GM12878 (cell line): ENCODE measurements around the gene VSIG10L2. TPM values are rescaled to one million over a fixed set of nuclear protein-coding genes. Genes with fewer than 3 reads are reported as not detected.

Experiments
- ATAC-seq: fragments of 200-7000 bp; cut with Tn5 transposase; 3 replicates; pipeline ENCODE4 v1.9.1; 2020; ENCODE audit warnings: mild to moderate bottlenecking, moderate library complexity
- BruUV-seq: library from RNA; stranded (reverse); fragments of 400-500 nt; replicated peaks from 2 replicates; lab custom pipeline; 2021; lab: Mats Ljungman, UMichigan
- CTCF ChIA-PET: fragments of 300-600 bp; sonication (Branson Sonifier 250); formaldehyde crosslinking; extraction: SDS; loops from one replicate; lab custom pipeline; 2021; ENCODE audit warnings: inconsistent platforms; lab: Yijun Ruan, JAX
- POLR2A ChIA-PET: fragments of 350-600 bp; formaldehyde crosslinking; extraction: SDS; loops from one replicate; lab custom pipeline; 2021; ENCODE audit warnings: inconsistent platforms; lab: Charles Lee
- RAD21 ChIA-PET: fragments of 300-600 bp; sonication (Branson Sonifier 250); formaldehyde crosslinking; loops from one replicate; lab custom pipeline; 2023; ENCODE audit warnings: antibody characterized with exemption; ENCODE audit not compliant: unreplicated experiment; lab: Charles Lee
- SMC1A ChIA-PET: fragments of 300-600 bp; sonication (Branson Sonifier 250); formaldehyde crosslinking; loops from one replicate; lab custom pipeline; 2023; ENCODE audit not compliant: unreplicated experiment, uncharacterized antibody; lab: Charles Lee
- DNase-seq: peaks from one replicate; pipeline ENCODE4 v3.0.0-alpha.2; 2011; ENCODE audit warnings: low read depth, low spot score
- FAIRE-seq: peaks from 3 replicates; lab custom pipeline; 2011; peaks lifted over from hg19 to GRCh38; lab: Jason Lieb, UNC
- H2AFZ ChIP-seq: 2 replicates; pipeline ENCODE4 v1.6.0; 2011; ENCODE audit warnings: low read depth, low read length, control low read depth; ENCODE audit not compliant: control insufficient read depth
- H3K27ac ChIP-seq: 2 replicates; pipeline ENCODE4 v1.5.1; 2011; ENCODE audit warnings: control low read depth; ENCODE audit not compliant: control insufficient read depth, insufficient read depth
- H3K27me3 ChIP-seq, 2 experiments: replicated peaks in 1 of 2; 2 replicates each; pipeline versions ENCODE4 v1.6.0 to v1.6.1; 2011; ENCODE audit warnings: low read length in 1 of 2; ENCODE audit not compliant: control insufficient read depth in 2 of 2, insufficient read depth in 2 of 2
- H3K36me3 ChIP-seq, 2 experiments: 2 replicates each; pipeline ENCODE4 v1.5.1; 2011; ENCODE audit warnings: low read length in 1 of 2; ENCODE audit not compliant: control insufficient read depth in 2 of 2, insufficient read depth in 2 of 2
- H3K4me1 ChIP-seq: 2 replicates; pipeline ENCODE4 v1.6.1; 2011; ENCODE audit warnings: mild to moderate bottlenecking, low read length, moderate library complexity, mixed read lengths; ENCODE audit not compliant: control insufficient read depth, insufficient read depth
- H3K4me2 ChIP-seq: 2 replicates; pipeline ENCODE4 v1.6.0; 2011; ENCODE audit warnings: control low read depth; ENCODE audit not compliant: control insufficient read depth, insufficient read depth
- H3K4me3 ChIP-seq: fragments of 200-600 bp; sonication (generic); 2 replicates; pipeline ENCODE4 v1.5.1; 2016
- H3K79me2 ChIP-seq: 2 replicates; pipeline ENCODE4 v1.6.0; 2011; ENCODE audit warnings: low read length; ENCODE audit not compliant: control insufficient read depth, insufficient read depth
- H3K9ac ChIP-seq: 2 replicates; pipeline ENCODE4 v1.8.0; 2011; ENCODE audit warnings: low read length, control low read depth, mixed read lengths; ENCODE audit not compliant: control insufficient read depth, insufficient read depth
- H3K9me3 ChIP-seq: replicated peaks from 3 replicates; pipeline ENCODE4 v1.5.1; 2011; ENCODE audit warnings: mild to moderate bottlenecking, low read length; ENCODE audit not compliant: control insufficient read depth, insufficient read depth
- H4K20me1 ChIP-seq: 2 replicates; pipeline ENCODE4 v1.6.0; 2011; ENCODE audit not compliant: control insufficient read depth, insufficient read depth
- BCL11A ChIP-seq: IDR thresholded peaks from 2 replicates; pipeline ENCODE4 v1.6.1; 2011; ENCODE audit warnings: low read depth, low read length
- CBFB ChIP-seq: IDR thresholded peaks from 2 replicates; pipeline ENCODE4 v1.6.1; 2016; ENCODE audit warnings: antibody characterized with exemption, low read depth
- CHD2 ChIP-seq: IDR thresholded peaks from 2 replicates; pipeline ENCODE4 v1.6.1; 2011; ENCODE audit warnings: low read depth, low read length, improper control_type of control experiment, borderline replicate concordance
- CREM ChIP-seq: IDR thresholded peaks from 2 replicates; pipeline ENCODE4 v1.6.1; 2014; ENCODE audit warnings: antibody characterized with exemption, low read depth
- DPF2 ChIP-seq: fragments of 450-650 bp; IDR thresholded peaks from 2 replicates; pipeline ENCODE4 v1.6.1; 2017; ENCODE audit warnings: mild to moderate bottlenecking
- EGR1 ChIP-seq, 2 experiments: IDR thresholded peaks; 1 replicate in 1 of 2; 2 replicates in 1 of 2; pipeline ENCODE4 v1.6.1; 2011 to 2012; ENCODE audit warnings: low read depth in 2 of 2, low read length in 2 of 2, borderline replicate concordance in 1 of 2, mild to moderate bottlenecking in 1 of 2, moderate library complexity in 1 of 2
- HDAC2 ChIP-seq: fragments of 200-600 bp; sonication (generic); IDR thresholded peaks from 2 replicates; pipeline ENCODE4 v1.6.1; 2017
- PAX5 ChIP-seq: IDR thresholded peaks from 2 replicates; pipeline ENCODE4 v1.6.1; 2011; ENCODE audit warnings: low read depth, low read length, borderline replicate concordance
- TAF1 ChIP-seq: IDR thresholded peaks from 2 replicates; pipeline ENCODE4 v1.6.1; 2011; ENCODE audit warnings: mild to moderate bottlenecking, low read depth, low read length, borderline replicate concordance
- TBL1XR1 ChIP-seq: IDR thresholded peaks from 2 replicates; pipeline ENCODE4 v1.6.1; 2012; ENCODE audit warnings: low read depth, low read length, improper control_type of control experiment
- ZBTB33 ChIP-seq: fragments of 450-650 bp; IDR thresholded peaks from 2 replicates; pipeline ENCODE4 v1.6.1; 2017; ENCODE audit warnings: mild to moderate bottlenecking
- ZNF592 ChIP-seq: fragments of 450-650 bp; IDR thresholded peaks from 2 replicates; pipeline ENCODE4 v1.6.1; 2017; ENCODE audit warnings: mild to moderate bottlenecking, moderate library complexity
- ZSCAN29 ChIP-seq: fragments of 450-650 bp; IDR thresholded peaks from 2 replicates; pipeline ENCODE4 v1.6.1; 2017; ENCODE audit warnings: mild to moderate bottlenecking, moderate library complexity
- WGBS: methylation state at CpG from one replicate; pipeline ENCODE4 v1.1.6; 2016; ENCODE audit warnings: low lambda C conversion rate; ENCODE audit not compliant: insufficient replicate concordance, insufficient coverage; ENCODE audit errors: missing lambda C conversion rate; 5-methylcytosine and 5-hydroxymethylcytosine counted together
- in situ Hi-C: fragments of 300-500 bp; cut with MboI; formaldehyde crosslinking; loops from 9 replicates; pipeline ENCODE4 v1.14.3; 2018; ENCODE audit warnings: mixed read lengths
- intact Hi-C: fragments of 100-400 bp; cut with micrococcal nuclease; formaldehyde crosslinking; loops from one replicate; pipeline ENCODE4 v1.14.2; 2022; ENCODE audit not compliant: unreplicated experiment
- polyA plus RNA-seq, 11 experiments: library from polyadenylated mRNA; depleted of rRNA in 4 of 11; unstranded in 6 of 11; stranded (reverse) in 5 of 11; fragments of >200 nt; fragmentation: Nextera tagmentation in 4 of 11; fragmentation: Illumina TruSeq in 1 of 11; extraction: Ambion mirVana in 4 of 11; extraction: Trizol in 1 of 11; gene quantifications; 1 replicate in 1 of 11; 2 replicates in 10 of 11; pipeline versions ENCODE4 v1.2.1 to v1.2.3, GENCODE V29; 2011 to 2016; ENCODE audit warnings: inconsistent platforms in 2 of 11, missing spikeins in 2 of 11, low read depth in 1 of 11
- total RNA-seq, 4 experiments: library from RNA; depleted of rRNA in 3 of 4; stranded (reverse); fragments of >200 nt in 3 of 4; fragmentation: Illumina TruSeq in 1 of 4; extraction: Trizol in 1 of 4; gene quantifications; 2 replicates each; pipeline versions ENCODE4 v1.2.1 to v1.2.3, GENCODE V29; 2013 to 2021

The VSIG10L2 gene
- total and polyA plus RNA-seq, 10 of the 15 experiments (the other 5 are each of a cell fraction or from before 2014, with no cell fraction given) = 0.02 TPM; not detected in 9

DNA sequence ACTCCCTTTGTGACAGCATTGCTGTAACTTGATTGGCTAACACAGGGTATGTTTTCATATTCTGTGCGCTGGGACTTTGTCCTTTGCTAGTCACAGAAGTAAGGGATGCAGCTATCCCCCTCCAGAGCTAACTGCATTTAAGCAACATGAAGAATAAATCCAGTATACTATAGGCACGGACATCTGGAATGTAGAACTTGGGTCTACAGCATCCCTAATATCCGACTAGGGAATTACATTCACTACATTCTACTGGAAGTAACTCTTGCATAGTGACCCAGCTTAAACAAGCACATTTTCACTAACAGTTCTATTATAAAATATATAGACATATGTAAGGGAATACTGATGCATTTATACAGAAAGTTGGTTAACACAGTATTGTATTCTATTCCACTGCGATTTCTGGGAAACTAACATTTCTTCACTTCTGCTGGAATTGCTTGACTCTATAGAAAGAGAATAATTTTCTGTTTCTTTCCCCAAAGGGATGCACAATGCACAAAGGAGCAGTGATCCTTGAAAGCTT is 13.1 kb downstream of the VSIG10L2 start:
- intact Hi-C loops (no loop called here), in situ Hi-C loops (no loop called here)
- no peaks in the 10 kb centered on the region for H3K4me1 ChIP-seq
- BruUV-seq = no TSS peak
- no peak overlapping the region for H3K9ac ChIP-seq
- no peak overlapping the region for H3K4me3 ChIP-seq
- no peak overlapping the region for H2AFZ ChIP-seq
- ChIA-PET SMC1A (interaction anchor here (1.5 kb wide), 1 partner anchor 32 kb away, joined by 3 read pairs; no protein-coding TSS in a partner anchor), RAD21 (no interaction called here), POLR2A (no interaction called here), CTCF (interaction anchor here (0.5 kb wide), 1 partner anchor 1973 kb away, joined by 3 read pairs; no protein-coding TSS in a partner anchor)
- H3K9me3 ChIP-seq = peaks cover 2% of the 10 kb centered on the region; the same call in 2 of the 3 replicates
- no peak overlapping the region for H3K4me2 ChIP-seq
- DNase-seq = no peak
- H3K79me2 ChIP-seq = no peaks in the 10 kb centered on the region
- H3K36me3 ChIP-seq = no peaks in the 10 kb centered on the region
- H4K20me1 ChIP-seq = no peaks in the 10 kb centered on the region
- no peak for ATAC-seq
- no peak overlapping the region for H3K27ac ChIP-seq
- WGBS = 32% methylated on average over 4 of the region's 4 CpGs
- TF ChIP-seq ZNF592 (no peak), DPF2 (no peak), CREM (no peak), ZSCAN29 (no peak), BCL11A (no peak), HDAC2 (no peak), TAF1 (no peak), CHD2 (no peak), EGR1 (IDR thresholded peaks at IDR 0.05; ENCODE audit: borderline replicate concordance in 1 of 2, low read depth in 2 of 2, low read length in 2 of 2) (no peak), TBL1XR1 (no peak), CBFB (no peak), PAX5 (no peak), ZBTB33 (no peak)
- no peaks in the 10 kb centered on the region for H3K27me3 ChIP-seq
- FAIRE-seq = no peak
